Endothelial cell of umbilical vein (primary cell): ENCODE measurements around the gene PRR16. TPM values are rescaled to one million over a fixed set of nuclear protein-coding genes. Genes with fewer than 3 reads are reported as not detected.

Source experiments
- BruUV-seq: library from RNA; stranded (reverse); fragments of 400-500 nt; replicated peaks from 2 replicates; lab custom pipeline; 2021; lab: Mats Ljungman, UMichigan
- CTCF ChIA-PET: fragments of 300-600, 350-600 bp; sonication (Branson Sonifier 250); formaldehyde crosslinking; loops from one replicate; lab custom pipeline; 2021; ENCODE audit warnings: antibody characterized with exemption, inconsistent platforms; lab: Charles Lee
- POLR2A ChIA-PET: fragments of 300-600, 350-600 bp; sonication (Branson Sonifier 250); formaldehyde crosslinking; loops from one replicate; lab custom pipeline; 2021; ENCODE audit warnings: antibody characterized with exemption, inconsistent platforms; lab: Charles Lee
- DNase-seq: peaks from one replicate; pipeline ENCODE4 v3.0.0-alpha.2; 2011; ENCODE audit warnings: low read depth, low spot score
- FAIRE-seq: peaks from 2 replicates; lab custom pipeline; 2011; peaks lifted over from hg19 to GRCh38; lab: Jason Lieb, UNC
- H2AFZ ChIP-seq: 2 replicates; pipeline ENCODE4 v1.6.0; 2012; ENCODE audit warnings: low read depth, low read length, control low read depth, inconsistent platforms
- H3K27ac ChIP-seq: 2 replicates; pipeline ENCODE4 v1.5.1; 2011; ENCODE audit warnings: low read depth, mild to moderate bottlenecking, control low read depth, low read length, moderate library complexity; ENCODE audit not compliant: insufficient read depth
- H3K27me3 ChIP-seq, 2 experiments: 2 replicates each; pipeline versions ENCODE4 v1.6.0 to v1.6.1; 2011; ENCODE audit warnings: low read length in 2 of 2, mixed read lengths in 1 of 2; ENCODE audit not compliant: control insufficient read depth in 2 of 2, insufficient read depth in 2 of 2
- H3K36me3 ChIP-seq, 2 experiments: 2 replicates in 1 of 2; 3 replicates in 1 of 2; pipeline ENCODE4 v1.5.1; 2011; ENCODE audit warnings: low read length in 2 of 2, mild to moderate bottlenecking in 1 of 2, moderate library complexity in 1 of 2; ENCODE audit not compliant: control insufficient read depth in 2 of 2, insufficient read depth in 2 of 2; ENCODE audit errors: extremely low read depth in 1 of 2
- H3K4me1 ChIP-seq: 3 replicates; pipeline ENCODE4 v1.5.1; 2011; ENCODE audit warnings: mild to moderate bottlenecking, low read length; ENCODE audit not compliant: control insufficient read depth, insufficient read depth; ENCODE audit errors: extremely low read depth
- H3K4me2 ChIP-seq: 2 replicates; pipeline ENCODE4 v1.6.1; 2011; ENCODE audit warnings: low read length, control low read depth, mixed read lengths; ENCODE audit not compliant: insufficient read depth
- H3K4me3 ChIP-seq, 3 experiments: fragments of 200-600 bp in 1 of 3; sonication (generic), shearing (Covaris generic) in 1 of 3; replicated peaks in 1 of 3; 2 replicates each; pipeline ENCODE4 v1.5.1; 2011 to 2016; ENCODE audit warnings: control low read depth in 3 of 3, low read length in 3 of 3, mild to moderate bottlenecking in 2 of 3, inconsistent platforms in 1 of 3, low read depth in 1 of 3, moderate library complexity in 1 of 3; ENCODE audit not compliant: insufficient read depth in 1 of 3
- H3K79me2 ChIP-seq: 2 replicates; pipeline ENCODE4 v1.6.0; 2012; ENCODE audit warnings: low read length, inconsistent platforms; ENCODE audit not compliant: control insufficient read depth, insufficient read depth
- H3K9ac ChIP-seq: replicated peaks from 2 replicates; pipeline ENCODE3; 2011; ENCODE audit warnings: low read length, control low read depth; ENCODE audit not compliant: insufficient read depth; ENCODE audit errors: extremely low read depth
- H3K9me1 ChIP-seq: replicated peaks from 3 replicates; pipeline ENCODE4 v1.6.0; 2011; ENCODE audit warnings: mild to moderate bottlenecking, low read length; ENCODE audit not compliant: control insufficient read depth, insufficient read depth; ENCODE audit errors: extremely low read depth
- H3K9me3 ChIP-seq: replicated peaks from 2 replicates; pipeline ENCODE4 v1.5.1; 2012; ENCODE audit warnings: low read length, inconsistent platforms; ENCODE audit not compliant: control insufficient read depth, insufficient read depth
- H4K20me1 ChIP-seq: replicated peaks from 2 replicates; pipeline ENCODE3; 2011; ENCODE audit warnings: mild to moderate bottlenecking, low read length; ENCODE audit not compliant: control insufficient read depth, insufficient read depth; ENCODE audit errors: extremely low read depth
- EZH2 ChIP-seq: IDR thresholded peaks from 2 replicates; pipeline ENCODE4 v1.6.1; 2012; ENCODE audit warnings: borderline replicate concordance, low read depth, mild to moderate bottlenecking, moderate library complexity, low read length, inconsistent platforms; ENCODE audit not compliant: severe bottlenecking
- FOS ChIP-seq: IDR thresholded peaks from 2 replicates; pipeline ENCODE4 v1.6.1; 2011; ENCODE audit warnings: mild to moderate bottlenecking, low read length, moderate library complexity, borderline replicate concordance; ENCODE audit not compliant: insufficient read depth
- GATA2 ChIP-seq: IDR thresholded peaks from 2 replicates; pipeline ENCODE4 v1.7.0; 2011; ENCODE audit warnings: low read depth, mild to moderate bottlenecking, moderate library complexity, mixed read lengths, low read length; ENCODE audit not compliant: insufficient read length, insufficient read depth
- JUN ChIP-seq: IDR thresholded peaks from 2 replicates; pipeline ENCODE4 v1.6.1; 2011; ENCODE audit warnings: borderline replicate concordance, low read depth; ENCODE audit not compliant: insufficient read length, insufficient read depth
- MYC ChIP-seq: IDR thresholded peaks from one replicate; pipeline ENCODE4 v1.6.1; 2011; ENCODE audit warnings: mild to moderate bottlenecking, low read depth, low read length
- POLR2A ChIP-seq: IDR thresholded peaks from 2 replicates; pipeline ENCODE4 v1.6.1; 2012; ENCODE audit warnings: low read depth, mild to moderate bottlenecking, control low read depth, low read length
- POLR2AphosphoS5 ChIP-seq: IDR thresholded peaks from 2 replicates; pipeline ENCODE4 v1.6.1; 2012; ENCODE audit warnings: low read depth, mild to moderate bottlenecking, control low read depth, low read length, moderate library complexity; ENCODE audit not compliant: insufficient read depth
- dilution Hi-C: fragments of 300-500 bp; cut with MboI; formaldehyde crosslinking; loops from one replicate; pipeline ENCODE4 v1.15.0; 2019; ENCODE audit warnings: low sequenced_read_pairs; ENCODE audit not compliant: extremely low pct_ligation_motif_present
- intact Hi-C: fragments of 100-400 bp; cut with micrococcal nuclease; formaldehyde crosslinking; loops from one replicate; pipeline ENCODE4 v1.10.0; 2022
- polyA plus RNA-seq, 4 experiments: library from polyadenylated mRNA; depleted of rRNA in 3 of 4; stranded (reverse) in 3 of 4; unstranded in 1 of 4; fragments of >200 nt; gene quantifications; 2 replicates each; pipeline versions ENCODE4 v1.2.1 to v1.2.3, GENCODE V29; 2011 to 2012; ENCODE audit warnings: missing spikeins in 1 of 4
- total RNA-seq: library from RNA; stranded (reverse); gene quantifications from 2 replicates; pipeline ENCODE4 v1.2.3, GENCODE V29; 2021
- TF ChIP-seq, protein P1 (sequence below): IDR thresholded peaks from 2 replicates; pipeline ENCODE4 v1.6.1; 2011; ENCODE audit not compliant: insufficient read depth, insufficient read length
- TF ChIP-seq, protein P2 (sequence below), 2 donors: IDR thresholded peaks; 1 replicate in 1 of 2; 2 replicates in 1 of 2; pipeline ENCODE4 v1.5.1; 2011; ENCODE audit warnings: low read length in 2 of 2, mild to moderate bottlenecking in 2 of 2, moderate library complexity in 2 of 2, control low read depth in 1 of 2, inconsistent platforms in 1 of 2, low read depth in 1 of 2; ENCODE audit not compliant: insufficient read depth in 1 of 2; ENCODE audit errors: extremely low read depth in 1 of 2

PRR16 gene
- total and polyA plus RNA-seq, 2 donors (not counting 3 experiments of a cell fraction or from before 2014, with no cell fraction given): 0.91 to 1.2 TPM

DNA sequence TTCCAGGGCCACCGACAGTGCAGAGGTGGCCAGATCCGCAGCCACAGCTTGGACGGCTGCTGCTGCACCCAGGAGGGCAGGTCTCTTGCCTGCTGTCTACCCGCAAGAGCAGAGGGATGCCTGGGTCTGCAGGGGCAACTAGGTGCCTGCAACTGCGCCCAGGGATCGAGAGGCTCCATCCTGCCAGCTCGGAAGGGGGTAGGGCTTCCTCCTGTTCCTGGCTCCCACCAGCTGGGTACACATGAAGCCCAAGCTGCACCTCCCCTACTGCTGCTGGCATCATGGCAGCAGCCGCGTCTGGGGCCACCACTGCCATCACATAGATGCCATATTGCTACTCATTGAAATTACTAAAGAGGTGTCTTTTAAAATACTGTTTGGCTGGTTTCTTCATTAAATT lies 12.7 kb upstream of the PRR16 start:
- no peak for FAIRE-seq
- dilution Hi-C loops: no loop called here
- POLR2A ChIA-PET: no interaction called here

More for the DNA sequence above, 12.7 kb upstream of the PRR16 start:
- Histone ChIP-seq H3K9me3 (no peaks in the 10 kb centered on the region), H3K4me3 (no peak overlapping the region), H3K4me1 (peaks cover 18% of the 10 kb centered on the region), H3K27me3 (no peaks in the 10 kb centered on the region), H3K9ac (no peak overlapping the region), H3K27ac (no peak overlapping the region), H2AFZ (no peak overlapping the region), H3K36me3 (no peaks in the 10 kb centered on the region), H3K79me2 (no peaks in the 10 kb centered on the region), H3K9me1 (no peaks in the 10 kb centered on the region), H4K20me1 (no peaks in the 10 kb centered on the region), H3K4me2 (no peak overlapping the region)
- DNase-seq: no peak
- no TSS peak for BruUV-seq
- CTCF ChIA-PET: no interaction called here
- no peak for TF ChIP-seq MYC
- TF ChIP-seq, protein P1, sequence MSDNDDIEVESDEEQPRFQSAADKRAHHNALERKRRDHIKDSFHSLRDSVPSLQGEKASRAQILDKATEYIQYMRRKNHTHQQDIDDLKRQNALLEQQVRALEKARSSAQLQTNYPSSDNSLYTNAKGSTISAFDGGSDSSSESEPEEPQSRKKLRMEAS: no peak
- TF ChIP-seq POLR2AphosphoS5: no peak
- no peak for TF ChIP-seq EZH2
- TF ChIP-seq POLR2A: no peak
- no peak for TF ChIP-seq GATA2
- no peak for TF ChIP-seq FOS
- TF ChIP-seq, protein P2, sequence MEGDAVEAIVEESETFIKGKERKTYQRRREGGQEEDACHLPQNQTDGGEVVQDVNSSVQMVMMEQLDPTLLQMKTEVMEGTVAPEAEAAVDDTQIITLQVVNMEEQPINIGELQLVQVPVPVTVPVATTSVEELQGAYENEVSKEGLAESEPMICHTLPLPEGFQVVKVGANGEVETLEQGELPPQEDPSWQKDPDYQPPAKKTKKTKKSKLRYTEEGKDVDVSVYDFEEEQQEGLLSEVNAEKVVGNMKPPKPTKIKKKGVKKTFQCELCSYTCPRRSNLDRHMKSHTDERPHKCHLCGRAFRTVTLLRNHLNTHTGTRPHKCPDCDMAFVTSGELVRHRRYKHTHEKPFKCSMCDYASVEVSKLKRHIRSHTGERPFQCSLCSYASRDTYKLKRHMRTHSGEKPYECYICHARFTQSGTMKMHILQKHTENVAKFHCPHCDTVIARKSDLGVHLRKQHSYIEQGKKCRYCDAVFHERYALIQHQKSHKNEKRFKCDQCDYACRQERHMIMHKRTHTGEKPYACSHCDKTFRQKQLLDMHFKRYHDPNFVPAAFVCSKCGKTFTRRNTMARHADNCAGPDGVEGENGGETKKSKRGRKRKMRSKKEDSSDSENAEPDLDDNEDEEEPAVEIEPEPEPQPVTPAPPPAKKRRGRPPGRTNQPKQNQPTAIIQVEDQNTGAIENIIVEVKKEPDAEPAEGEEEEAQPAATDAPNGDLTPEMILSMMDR (IDR thresholded peaks at IDR 0.05; ENCODE audit: extremely low read depth in 1 of 2, insufficient read depth in 1 of 2, low read depth in 1 of 2, low read length in 2 of 2): no peak
- no peak for TF ChIP-seq JUN
- intact Hi-C loops: no loop called here
